GM10266 (cell line): ENCODE data around the gene SCG3.

Experiments
- DNase-seq: peaks from one replicate; pipeline ENCODE4 v3.0.0; 2012; ENCODE audit errors: extremely low spot score
- CTCF ChIP-seq: IDR thresholded peaks from 2 replicates; pipeline ENCODE4 v1.5.1; 2012; ENCODE audit warnings: mild to moderate bottlenecking, low read depth; ENCODE audit not compliant: control insufficient read depth, insufficient read depth; ENCODE audit errors: missing control alignments

Gene SCG3

GRCh38 chr15:51718746-51719145, 37.4 kb downstream of the SCG3 start:
- no peak for TF ChIP-seq CTCF
- no peak for DNase-seq

GRCh38 chr15:51720201-51720995, 39.1 kb downstream of the SCG3 start:
- no peak for DNase-seq
- no peak for TF ChIP-seq CTCF

GRCh38 chr15:51721199-51721960, 40.1 kb downstream of the SCG3 start:
- no peak for DNase-seq
- TF ChIP-seq CTCF, result no peak

- DNase-seq, result no peak
- TF ChIP-seq CTCF, result no peak
Observed at GRCh38 chr15:51724199-51724598, 42.9 kb downstream of the SCG3 start.

GRCh38 chr15:51724673-51725072, 43.4 kb downstream of the SCG3 start:
- DNase-seq, result no peak
- TF ChIP-seq CTCF, result no peak

- peak; percentile 43 for DNase-seq
- no peak for TF ChIP-seq CTCF
Observed at GRCh38 chr15:51726302-51727073, 45.2 kb downstream of the SCG3 start.
